HEK293T (cell line): Measurements from ENCODE around the gene TRPM5.

Source experiments
- ARNT ChIP-seq: fragments of 450-650 bp; IDR thresholded peaks from 2 replicates; pipeline ENCODE4 v1.6.1; 2017; ENCODE audit warnings: mild to moderate bottlenecking
- BHLHE40 ChIP-seq: fragments of 450-650 bp; IDR thresholded peaks from 2 replicates; pipeline ENCODE4 v1.6.1; 2016; ENCODE audit warnings: mild to moderate bottlenecking, moderate library complexity, borderline replicate concordance
- FOXA1 ChIP-seq: fragments of 450-650 bp; IDR thresholded peaks from 2 replicates; pipeline ENCODE4 v1.6.1; 2016; ENCODE audit warnings: mild to moderate bottlenecking
- FOXK2 ChIP-seq: fragments of 450-650 bp; IDR thresholded peaks from 2 replicates; pipeline ENCODE4 v1.6.1; 2016; ENCODE audit warnings: mild to moderate bottlenecking
- FOXM1 ChIP-seq: fragments of 450-650 bp; IDR thresholded peaks from 2 replicates; pipeline ENCODE4 v1.6.1; 2017; ENCODE audit warnings: mild to moderate bottlenecking, borderline replicate concordance
- NFRKB ChIP-seq: fragments of 450-650 bp; IDR thresholded peaks from 2 replicates; pipeline ENCODE4 v1.6.1; 2016; ENCODE audit warnings: mild to moderate bottlenecking, moderate library complexity
- SP1 ChIP-seq: fragments of 450-650 bp; IDR thresholded peaks from 2 replicates; pipeline ENCODE4 v1.6.1; 2017

DNA sequence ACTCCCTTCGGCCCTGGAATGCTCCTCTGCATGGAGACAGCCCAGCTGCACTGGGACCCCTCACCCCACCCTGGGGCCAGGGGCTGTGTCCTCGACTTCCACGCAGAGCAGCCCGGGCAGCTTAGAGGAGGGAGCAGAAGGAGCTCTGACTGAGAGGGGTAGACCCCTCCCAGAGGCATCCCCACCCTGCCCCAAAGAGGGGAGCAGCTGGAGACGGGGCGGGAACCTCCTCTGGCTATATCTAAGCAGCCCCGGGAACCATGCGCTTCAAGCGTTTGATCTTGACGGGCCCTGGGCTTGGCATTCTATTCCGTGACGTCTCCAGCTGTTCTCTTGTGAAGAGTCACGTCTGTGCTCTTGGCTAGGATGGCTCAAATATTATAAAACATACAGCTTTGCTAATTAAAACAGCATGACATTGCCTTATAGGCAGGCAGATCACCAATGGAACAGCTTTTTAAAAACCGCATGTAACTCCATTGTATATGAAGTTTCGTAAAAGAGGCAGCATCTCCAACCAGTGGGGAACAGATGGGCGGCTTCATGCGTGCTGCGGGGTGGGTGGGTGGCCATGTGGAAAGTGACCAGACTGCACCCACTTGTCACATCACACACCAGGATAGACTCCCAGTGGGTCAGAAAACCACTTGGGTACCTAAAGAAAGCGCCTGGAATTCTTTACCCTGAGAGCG, 8.2 kb upstream of the TRPM5 start:
- TF ChIP-seq ARNT (no peak), FOXA1 (no peak), SP1 (no peak), BHLHE40 (no peak), FOXM1 (no peak), NFRKB (no peak), FOXK2 (no peak)
